GM19238 (cell line): ENCODE data around the gene NR6A1.
A peak's percentile ranks its signal among the peaks of the same experiment; 100 is the strongest.

Experiments
- DNase-seq: peaks from one replicate; pipeline ENCODE4 v3.0.0; 2011; ENCODE audit warnings: low spot score; ENCODE audit not compliant: insufficient read length

Gene NR6A1

GRCh38 chr9:124584631-124585030 is 186.5 kb downstream of the NR6A1 start:
- DNase-seq, result no peak

DNA sequence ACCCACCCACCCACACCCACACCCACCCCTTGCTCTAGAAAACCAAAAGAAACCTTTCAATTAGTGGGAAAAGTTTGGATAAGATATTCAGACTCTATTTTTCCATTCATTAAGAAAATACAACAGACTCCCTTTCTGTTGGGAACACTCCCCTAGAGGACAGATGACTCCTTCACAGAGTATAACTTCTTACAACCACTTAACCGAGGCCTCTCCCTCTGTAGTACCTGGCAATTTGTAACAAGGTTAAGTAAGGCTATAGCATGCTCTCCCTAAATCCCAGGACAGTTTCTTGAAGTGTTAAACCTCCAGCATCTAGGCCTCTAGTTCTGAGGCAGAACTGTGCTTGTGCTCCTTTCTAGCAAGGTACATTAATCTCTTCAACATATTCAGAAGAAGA is 188.0 kb downstream of the NR6A1 start:
- DNase-seq, result no peak

- no peak for DNase-seq
Measured at GRCh38 chr9:124580186-124580585, 190.9 kb downstream of the NR6A1 start.

GRCh38 chr9:124576751-124577150 is 194.4 kb downstream of the NR6A1 start:
- no peak for DNase-seq

DNA sequence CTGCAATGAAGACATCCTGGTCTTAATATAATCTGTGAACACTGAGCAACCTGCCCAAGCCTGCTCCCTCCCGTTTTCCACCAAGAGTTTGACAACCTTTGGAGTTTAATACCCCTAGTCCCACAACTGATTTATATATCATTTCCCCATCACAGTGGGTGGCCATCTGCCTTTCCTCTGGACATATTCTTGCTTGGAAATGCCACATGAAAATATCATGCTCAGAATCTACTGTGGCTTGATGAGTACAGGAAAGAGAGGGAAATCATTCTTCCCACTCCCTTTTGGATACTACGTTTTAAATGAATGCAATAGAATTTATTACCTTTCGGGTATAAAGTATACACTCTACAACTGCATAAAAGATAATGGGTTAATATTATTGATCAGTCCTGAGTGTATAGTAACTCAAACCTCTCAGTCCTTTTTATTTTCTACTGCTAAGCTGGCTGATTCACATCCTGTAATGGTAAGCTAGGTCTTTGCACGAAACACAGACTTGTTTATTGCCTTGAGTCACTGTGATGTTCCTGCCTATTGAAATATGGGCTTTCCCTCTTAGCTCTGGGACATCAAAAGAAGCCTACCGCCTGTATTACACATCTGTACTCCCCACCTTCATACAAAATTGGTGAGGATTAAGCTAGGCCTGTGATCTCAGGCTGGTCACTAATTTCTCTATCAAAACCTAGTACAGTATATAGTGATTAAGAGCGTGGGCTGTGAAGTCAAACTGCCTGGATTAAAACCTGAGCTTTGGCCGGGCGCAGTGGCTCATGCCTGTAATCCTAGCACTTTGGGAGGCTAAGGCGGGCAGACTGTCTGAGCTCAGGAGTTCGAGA is 196.4 kb downstream of the NR6A1 start:
- no peak for DNase-seq

DNA sequence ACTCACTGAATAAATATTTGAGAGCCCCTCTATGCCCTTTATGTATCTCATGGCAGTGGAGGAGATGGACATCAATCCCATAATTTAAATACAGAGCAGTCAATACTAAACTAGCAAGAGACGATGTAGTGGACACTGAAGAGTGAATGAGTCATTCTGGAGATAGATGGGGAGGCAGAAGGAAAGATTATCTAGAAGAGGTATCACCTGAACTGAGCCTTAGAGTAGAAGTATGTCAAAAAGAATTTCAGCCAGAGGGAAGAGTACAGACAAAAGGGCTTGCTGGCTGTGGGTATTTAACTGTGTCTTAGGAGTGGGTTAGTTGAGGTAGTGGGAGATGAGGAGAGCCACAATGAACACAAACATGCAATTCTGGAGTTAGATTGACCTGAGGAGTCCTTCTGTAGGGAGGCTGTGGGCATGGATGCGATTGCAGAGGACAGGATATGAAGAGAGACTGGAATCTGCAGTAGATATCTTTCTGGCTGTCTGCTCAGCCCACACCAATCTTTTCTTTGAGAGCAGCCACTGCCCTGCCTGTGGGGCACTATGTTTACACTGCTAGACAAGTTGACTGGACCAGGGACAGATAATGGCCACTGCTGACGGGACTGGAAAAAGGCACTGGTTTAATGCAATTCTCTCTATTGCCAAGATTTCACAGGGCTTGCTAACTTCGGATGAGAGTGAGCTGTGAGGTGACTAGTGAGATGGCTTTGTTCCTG is 200.0 kb downstream of the NR6A1 start:
- no peak for DNase-seq

DNA sequence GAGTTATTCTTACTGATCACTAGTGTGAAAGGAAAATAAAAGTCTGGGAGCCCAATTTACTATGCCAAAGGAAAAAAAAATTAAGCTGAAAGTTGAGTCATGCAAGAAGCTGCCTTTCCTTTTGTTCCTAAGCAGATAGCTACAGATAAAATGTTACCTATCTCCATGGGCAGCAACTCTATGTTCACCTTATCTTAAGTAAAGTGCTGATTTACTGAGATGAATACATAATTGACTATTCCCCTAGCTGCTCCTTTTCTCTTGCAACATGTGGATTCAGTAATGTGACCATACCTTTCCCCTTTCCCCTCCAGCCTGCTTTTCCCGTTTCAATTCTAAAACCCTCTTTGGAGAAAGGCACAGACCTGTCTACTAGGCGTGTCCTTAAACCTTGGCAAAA is 201.2 kb downstream of the NR6A1 start:
- no peak for DNase-seq

- no peak for DNase-seq
Measured at GRCh38 chr9:124567362-124567761, 203.7 kb downstream of the NR6A1 start.

DNA sequence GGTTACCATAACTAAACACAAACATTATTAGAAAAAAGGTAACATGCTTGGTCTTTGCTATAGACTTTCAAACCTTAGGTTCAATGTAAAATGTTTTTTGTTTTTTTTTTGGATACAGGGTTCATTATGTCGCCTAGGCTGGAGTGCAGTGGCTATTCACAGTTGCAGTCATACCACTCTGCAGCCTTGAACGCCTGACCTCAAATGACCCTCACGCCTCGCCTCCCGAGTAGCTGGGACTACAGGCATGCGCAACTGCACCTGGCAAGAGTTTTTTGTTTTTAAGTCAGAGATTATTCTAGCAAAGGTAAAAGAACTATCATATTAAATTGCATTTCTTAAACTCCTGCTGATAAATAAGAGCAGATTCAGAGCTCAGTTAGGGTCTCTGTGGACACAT is 208.8 kb downstream of the NR6A1 start:
- no peak for DNase-seq

DNA sequence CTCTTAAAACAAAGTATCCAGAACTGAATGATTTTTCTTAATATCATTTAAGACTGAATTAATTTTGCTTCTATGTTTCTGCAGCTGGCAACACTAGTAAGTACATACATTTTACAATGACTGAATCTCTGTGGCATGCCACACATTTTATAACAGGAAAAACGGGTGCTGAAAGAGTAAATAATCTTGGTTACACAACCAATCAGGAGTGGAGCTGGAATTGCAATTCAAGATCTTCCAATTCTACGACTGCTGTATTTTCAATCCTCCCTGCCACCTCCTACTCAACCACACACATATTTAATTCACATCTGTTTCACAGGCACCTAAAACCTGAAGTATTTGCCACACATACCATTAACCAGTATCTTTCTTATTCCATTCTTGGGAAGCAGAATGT is 211.2 kb downstream of the NR6A1 start:
- no peak for DNase-seq

GRCh38 chr9:124558777-124559470 is 212.2 kb downstream of the NR6A1 start:
- no peak for DNase-seq

GRCh38 chr9:124557895-124558294 is 213.2 kb downstream of the NR6A1 start:
- no peak for DNase-seq

GRCh38 chr9:124555043-124555442 is 216.1 kb downstream of the NR6A1 start:
- DNase-seq, result no peak

DNA sequence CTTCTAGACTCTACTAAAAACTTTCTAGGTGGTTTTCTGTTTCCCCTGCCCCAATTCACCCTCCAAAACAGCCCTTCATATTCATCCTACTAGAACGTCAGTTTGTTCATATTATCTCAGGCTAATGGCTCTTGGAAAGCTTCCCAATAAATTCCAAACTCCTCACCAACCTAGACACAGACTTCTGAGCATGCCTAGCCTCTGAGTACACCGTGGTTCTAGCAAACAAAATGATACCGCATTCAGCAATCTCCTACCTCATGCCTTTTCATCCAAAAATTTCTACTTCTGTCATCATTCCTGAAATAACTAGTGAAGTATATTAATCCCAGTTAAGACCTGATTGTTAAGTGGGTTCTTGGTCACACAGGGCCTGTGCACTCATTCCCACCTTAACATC is 217.4 kb downstream of the NR6A1 start:
- DNase-seq, result no peak

DNA sequence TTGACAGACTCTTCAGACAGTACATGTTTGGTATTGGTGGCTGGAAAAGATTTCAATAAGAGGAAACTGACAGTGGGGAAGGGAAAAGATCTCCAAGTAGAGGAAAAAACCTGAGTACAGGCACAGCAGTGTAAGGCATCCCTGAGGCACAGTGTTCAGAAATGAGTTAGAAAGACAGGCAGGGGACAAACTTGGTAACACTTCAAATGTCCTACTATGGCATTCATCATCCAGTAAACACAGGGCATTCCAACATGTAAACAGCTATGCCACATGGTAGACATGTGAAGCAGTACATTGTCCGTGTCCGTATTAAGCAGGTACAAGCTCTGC is 218.9 kb downstream of the NR6A1 start:
- no peak for DNase-seq

- peak; percentile 12 for DNase-seq
Measured at GRCh38 chr9:124551472-124552272, 219.4 kb downstream of the NR6A1 start.

- no peak for DNase-seq
Measured at GRCh38 chr9:124550072-124550471, 221.0 kb downstream of the NR6A1 start.

- no peak for DNase-seq
Measured at GRCh38 chr9:124549016-124549415, 222.1 kb downstream of the NR6A1 start.

DNA sequence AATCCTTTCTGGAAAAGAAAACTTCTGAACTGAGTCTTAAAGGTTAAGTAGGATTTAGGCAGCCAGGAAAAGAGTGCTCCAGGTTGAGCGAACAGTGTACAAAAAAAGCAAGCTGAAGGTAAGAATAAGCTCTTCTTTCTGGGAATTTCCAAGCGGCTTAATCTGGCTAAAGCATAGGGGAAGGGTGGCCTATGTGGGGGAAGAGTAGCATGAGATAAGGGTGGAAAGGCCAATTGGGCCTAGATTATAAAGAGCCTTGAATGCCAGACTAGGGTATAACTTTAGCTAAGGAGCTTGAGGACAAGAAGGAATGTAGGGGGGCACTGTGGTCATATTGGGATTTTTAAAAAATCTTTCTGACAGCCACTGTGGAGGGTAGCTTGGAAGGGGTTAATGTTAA is 226.6 kb downstream of the NR6A1 start:
- no peak for DNase-seq

DNA sequence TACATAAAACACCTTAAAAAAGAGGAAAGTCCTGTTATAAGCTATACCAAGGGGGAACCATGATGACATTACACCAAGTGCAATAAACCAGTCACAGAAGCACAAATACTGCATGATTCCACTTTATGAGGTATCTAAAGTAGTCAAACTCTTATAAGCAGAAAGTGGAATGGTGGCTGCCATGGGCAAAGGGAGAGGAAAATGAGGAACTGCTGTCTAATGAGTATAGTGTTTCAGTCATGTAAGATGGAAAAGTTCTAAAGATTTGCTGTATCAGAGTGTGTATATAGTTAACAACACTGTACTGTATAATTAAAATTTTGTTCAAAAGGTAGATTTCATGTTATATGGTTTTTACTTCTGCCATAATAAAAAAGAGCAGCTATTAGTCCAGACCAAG is 229.3 kb downstream of the NR6A1 start:
- DNase-seq, result no peak

- no peak for DNase-seq
Measured at GRCh38 chr9:124537926-124538325, 233.2 kb downstream of the NR6A1 start.

- no peak for DNase-seq
Measured at GRCh38 chr9:124535846-124536245, 235.3 kb downstream of the NR6A1 start.
